ENCODE measurements around the gene OSM. TPM values are rescaled to one million over a fixed set of nuclear protein-coding genes. Genes with fewer than 3 reads are reported as not detected.

OSM gene
- total RNA-seq, 2 donors from 2014 or later, result 2.5 TPM; not detected in 1

DNA sequence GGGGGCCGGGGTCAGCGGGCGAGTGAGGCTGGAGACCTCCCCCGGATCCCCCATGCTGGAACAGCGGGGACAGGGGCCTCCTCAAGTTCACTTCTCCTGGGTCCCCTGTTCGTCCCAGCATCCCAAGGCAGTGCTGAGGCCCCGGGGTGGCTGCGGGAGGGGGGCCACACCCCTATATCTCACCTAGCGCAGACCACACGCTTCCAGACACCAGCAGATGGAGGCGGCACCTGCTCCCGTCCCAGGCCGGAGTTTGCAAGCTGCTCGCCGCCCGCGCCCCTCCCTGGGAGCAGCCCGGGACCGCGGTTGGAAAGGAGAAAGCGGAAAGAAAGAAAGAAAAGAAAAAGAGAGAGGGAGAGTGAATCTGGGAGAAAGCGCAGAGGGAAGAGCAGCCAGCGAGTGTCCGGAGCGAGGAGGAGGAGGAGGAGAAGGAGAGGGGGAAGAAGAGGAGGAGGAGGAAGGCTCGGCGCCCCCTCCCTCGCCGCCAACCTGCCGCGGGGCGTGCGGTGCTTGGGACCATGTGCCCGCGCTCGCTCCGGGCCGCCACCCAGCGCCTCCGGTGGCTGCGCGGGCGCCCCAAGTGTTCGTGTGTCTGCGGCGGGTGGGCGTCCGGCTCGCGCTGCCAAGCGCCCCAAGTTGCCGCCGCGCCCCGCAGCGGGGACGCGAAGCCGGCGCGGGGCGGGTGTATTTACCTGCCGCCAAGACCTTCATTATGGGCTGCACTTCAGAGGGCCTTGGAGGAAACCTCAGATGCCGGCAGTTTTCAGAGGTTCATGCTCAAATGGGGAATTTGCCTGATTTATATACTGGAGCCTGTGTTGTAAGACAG, 20.5 kb downstream of the OSM start, which contains the start of gene LIF:
LIF (minus strand) TSS at position 775 of the 829 bp plus-strand sequence; CDS start at position 711, 64 bp downstream.
- no peaks in the 10 kb centered on the region for H3K36me3 ChIP-seq
- no peaks in the 10 kb centered on the region for H3K9me3 ChIP-seq
- intact Hi-C loops (cut with DNase I), result no loop called here
- H3K27me3 ChIP-seq (replicated peaks; ENCODE audit: insufficient read depth), result no peaks in the 10 kb centered on the region
- under 1% methylated on average over 64 of the region's 64 CpGs for WGBS
- peak within 1 kb of the TSS; percentile 30 to 41 for H3K4me3 ChIP-seq
- H3K4me1 ChIP-seq (replicated peaks), result no peaks in the 10 kb centered on the region
- peak; percentile 16 for TF ChIP-seq POLR2A (IDR thresholded peaks at IDR 0.05)
- TF ChIP-seq POLR2AphosphoS5 (IDR thresholded peaks at IDR 0.05), result no peak
- TF ChIP-seq, protein P1, sequence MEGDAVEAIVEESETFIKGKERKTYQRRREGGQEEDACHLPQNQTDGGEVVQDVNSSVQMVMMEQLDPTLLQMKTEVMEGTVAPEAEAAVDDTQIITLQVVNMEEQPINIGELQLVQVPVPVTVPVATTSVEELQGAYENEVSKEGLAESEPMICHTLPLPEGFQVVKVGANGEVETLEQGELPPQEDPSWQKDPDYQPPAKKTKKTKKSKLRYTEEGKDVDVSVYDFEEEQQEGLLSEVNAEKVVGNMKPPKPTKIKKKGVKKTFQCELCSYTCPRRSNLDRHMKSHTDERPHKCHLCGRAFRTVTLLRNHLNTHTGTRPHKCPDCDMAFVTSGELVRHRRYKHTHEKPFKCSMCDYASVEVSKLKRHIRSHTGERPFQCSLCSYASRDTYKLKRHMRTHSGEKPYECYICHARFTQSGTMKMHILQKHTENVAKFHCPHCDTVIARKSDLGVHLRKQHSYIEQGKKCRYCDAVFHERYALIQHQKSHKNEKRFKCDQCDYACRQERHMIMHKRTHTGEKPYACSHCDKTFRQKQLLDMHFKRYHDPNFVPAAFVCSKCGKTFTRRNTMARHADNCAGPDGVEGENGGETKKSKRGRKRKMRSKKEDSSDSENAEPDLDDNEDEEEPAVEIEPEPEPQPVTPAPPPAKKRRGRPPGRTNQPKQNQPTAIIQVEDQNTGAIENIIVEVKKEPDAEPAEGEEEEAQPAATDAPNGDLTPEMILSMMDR (IDR thresholded peaks at IDR 0.05), result peak in 2 of 4 experiments; percentile 10 to 47
- DNase-seq (ENCODE audit: low spot score), result no peak
- peak within 1 kb of the TSS in 1 of 2 donors; percentile 45 for H3K27ac ChIP-seq

DNA sequence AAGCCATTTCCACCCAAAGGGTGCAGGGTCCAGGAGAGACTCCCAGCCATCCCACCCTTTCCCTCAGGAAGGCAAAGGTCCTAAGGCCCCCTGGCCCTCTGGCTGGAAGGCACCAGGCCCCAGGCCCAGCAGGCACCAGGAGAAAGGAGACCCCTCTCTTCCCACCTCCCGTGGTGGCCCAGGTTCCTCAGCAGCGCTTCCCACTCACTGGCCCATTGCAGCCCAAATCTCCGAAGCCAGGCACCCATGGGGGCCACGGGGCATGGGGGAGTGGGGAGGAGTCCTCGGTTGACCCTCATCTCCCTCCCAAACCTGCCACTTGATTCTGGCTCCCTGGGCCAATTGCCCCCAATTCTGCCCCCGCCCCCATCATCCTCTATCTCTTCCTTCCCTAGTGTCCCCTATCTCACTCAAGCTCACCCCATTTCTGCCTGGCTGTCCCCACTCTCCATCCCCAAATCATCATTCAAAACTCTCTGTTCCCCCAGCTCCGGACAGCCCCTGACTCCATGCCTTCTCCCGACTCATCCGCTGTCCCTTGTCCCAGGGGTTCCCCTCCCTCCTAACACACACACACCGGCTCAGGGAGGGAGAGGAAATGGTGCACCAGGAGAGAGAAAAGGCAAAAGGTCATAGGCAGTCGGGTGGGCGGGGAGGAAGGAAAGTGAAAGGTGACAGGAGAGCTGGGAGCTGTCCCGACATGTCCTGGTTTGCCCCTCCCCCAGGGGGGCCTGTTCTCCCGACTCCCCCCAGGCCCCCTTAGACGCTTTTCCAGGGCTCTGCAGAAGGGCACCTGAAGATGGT, 21.3 kb downstream of the OSM start:
- Histone ChIP-seq H3K9me3 (no peaks in the 10 kb centered on the region), H3K27me3 (replicated peaks; ENCODE audit: insufficient read depth) (no peaks in the 10 kb centered on the region), H3K4me3 (peak overlapping the region; percentile 30 to 41), H3K4me1 (replicated peaks) (no peaks in the 10 kb centered on the region), H3K27ac (no peak overlapping the region), H3K36me3 (no peaks in the 10 kb centered on the region)
- WGBS, result 55% methylated on average over 15 of the region's 15 CpGs
- TF ChIP-seq, protein P1 (IDR thresholded peaks at IDR 0.05), result no peak
- TF ChIP-seq POLR2A (IDR thresholded peaks at IDR 0.05), result no peak
- no peak for TF ChIP-seq POLR2AphosphoS5 (IDR thresholded peaks at IDR 0.05)
- no peak for DNase-seq (ENCODE audit: low spot score)
- intact Hi-C loops (cut with DNase I), result no loop called here

DNA sequence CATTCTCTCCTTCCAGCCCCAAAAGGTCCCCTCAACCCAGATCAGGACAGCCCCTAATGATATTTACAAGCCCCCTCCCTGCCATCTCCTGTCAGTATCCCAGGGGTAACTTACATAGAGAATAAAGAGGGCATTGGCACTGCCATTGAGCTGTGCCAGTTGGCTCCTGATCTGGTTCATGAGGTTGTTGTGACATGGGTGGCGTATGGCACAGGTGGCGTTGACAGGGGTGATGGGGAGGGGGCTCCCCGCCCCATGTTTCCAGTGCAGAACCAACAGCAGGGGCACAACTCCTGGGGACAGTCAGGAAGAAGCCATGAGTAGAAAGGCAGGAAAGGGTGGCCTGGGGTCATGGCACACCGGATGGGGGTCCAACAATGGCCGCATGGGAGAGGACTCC, 22.0 kb downstream of the OSM start:
- WGBS, result 97% methylated on average over 5 of the region's 5 CpGs
- H3K36me3 ChIP-seq, result no peaks in the 10 kb centered on the region
- no peaks in the 10 kb centered on the region for H3K9me3 ChIP-seq
- TF ChIP-seq, protein P1 (IDR thresholded peaks at IDR 0.05), result no peak
- TF ChIP-seq POLR2A (IDR thresholded peaks at IDR 0.05) (no peak), POLR2AphosphoS5 (IDR thresholded peaks at IDR 0.05) (no peak)
- H3K4me1 ChIP-seq (replicated peaks), result no peaks in the 10 kb centered on the region
- H3K27ac ChIP-seq, result no peak overlapping the region
- no peaks in the 10 kb centered on the region for H3K27me3 ChIP-seq (replicated peaks; ENCODE audit: insufficient read depth)
- DNase-seq (ENCODE audit: low spot score), result no peak
- no peak overlapping the region for H3K4me3 ChIP-seq
- intact Hi-C loops (cut with DNase I), result no loop called here

DNA sequence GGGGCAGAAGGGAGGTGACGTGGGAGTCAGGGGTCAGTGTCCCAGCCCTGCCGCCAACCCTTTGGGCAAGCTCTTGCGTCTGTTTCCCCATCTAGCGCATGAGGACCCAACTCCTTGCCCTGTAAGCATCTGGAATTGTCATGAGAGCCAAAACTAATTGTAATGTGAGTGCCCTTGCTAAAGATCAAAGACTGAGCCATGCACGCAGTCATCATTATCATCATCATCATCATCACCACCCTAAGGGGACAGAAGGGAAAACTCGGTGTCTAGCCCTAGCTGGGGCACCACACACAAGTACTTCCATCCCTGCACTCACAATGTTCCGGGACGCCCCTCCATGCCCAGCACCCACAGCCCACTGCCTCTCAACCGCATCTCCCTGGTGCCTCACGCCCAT, 22.6 kb downstream of the OSM start:
- Histone ChIP-seq H3K4me3 (no peak overlapping the region), H3K4me1 (replicated peaks) (no peaks in the 10 kb centered on the region), H3K9me3 (no peaks in the 10 kb centered on the region), H3K36me3 (no peaks in the 10 kb centered on the region), H3K27me3 (replicated peaks; ENCODE audit: insufficient read depth) (no peaks in the 10 kb centered on the region), H3K27ac (no peak overlapping the region)
- TF ChIP-seq, protein P1 (IDR thresholded peaks at IDR 0.05), result no peak
- TF ChIP-seq POLR2AphosphoS5 (IDR thresholded peaks at IDR 0.05), result no peak
- no peak for TF ChIP-seq POLR2A (IDR thresholded peaks at IDR 0.05)
- intact Hi-C loops (cut with DNase I), result no loop called here
- DNase-seq (ENCODE audit: low spot score), result no peak
- 96% methylated on average over 10 of the region's 10 CpGs for WGBS
